Femur (tissue), 1 donor: ENCODE results near the gene FTSJ1.

Source experiments
- DNase-seq: peaks from one replicate; pipeline ENCODE4 v3.0.0-alpha.2; 2017

The FTSJ1 gene

DNA sequence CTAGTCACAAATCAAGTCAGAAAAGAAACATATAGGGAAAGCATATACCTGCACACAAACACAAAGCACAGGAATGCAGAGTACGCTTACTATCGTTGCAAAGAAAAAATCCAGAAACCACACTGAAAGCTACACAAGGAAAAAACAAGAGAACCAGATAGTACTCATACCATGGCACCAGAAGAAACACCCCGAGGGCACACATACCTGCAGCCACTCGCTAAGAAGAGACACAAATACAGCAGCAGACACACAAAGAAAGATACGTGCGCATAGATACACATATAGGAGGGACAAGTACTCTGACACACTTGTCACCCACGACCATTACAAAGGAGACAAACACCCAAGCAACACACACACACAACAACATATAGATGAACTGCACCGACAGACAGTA lies 4.5 kb upstream of the FTSJ1 start:
- DNase-seq, result no peak

DNA sequence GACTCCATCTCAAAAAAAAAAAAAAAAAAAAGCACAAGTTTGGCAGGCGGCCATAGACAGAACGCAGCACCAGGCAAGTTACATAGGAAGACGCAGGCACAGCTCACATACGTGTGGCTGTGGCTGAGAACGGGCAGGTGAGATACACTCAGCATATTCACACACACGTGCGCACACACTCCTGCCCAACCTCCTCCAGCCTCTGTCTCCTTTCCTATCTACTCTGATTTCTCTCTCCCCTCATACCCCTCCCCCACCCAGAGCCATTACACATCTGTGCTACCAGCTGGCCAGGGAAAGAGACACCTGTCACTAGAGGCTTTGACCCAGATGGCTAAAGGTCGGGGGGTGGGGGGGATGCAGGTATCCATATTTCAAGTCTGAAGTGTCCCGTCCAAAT lies 3.8 kb upstream of the FTSJ1 start:
- no peak for DNase-seq

DNA sequence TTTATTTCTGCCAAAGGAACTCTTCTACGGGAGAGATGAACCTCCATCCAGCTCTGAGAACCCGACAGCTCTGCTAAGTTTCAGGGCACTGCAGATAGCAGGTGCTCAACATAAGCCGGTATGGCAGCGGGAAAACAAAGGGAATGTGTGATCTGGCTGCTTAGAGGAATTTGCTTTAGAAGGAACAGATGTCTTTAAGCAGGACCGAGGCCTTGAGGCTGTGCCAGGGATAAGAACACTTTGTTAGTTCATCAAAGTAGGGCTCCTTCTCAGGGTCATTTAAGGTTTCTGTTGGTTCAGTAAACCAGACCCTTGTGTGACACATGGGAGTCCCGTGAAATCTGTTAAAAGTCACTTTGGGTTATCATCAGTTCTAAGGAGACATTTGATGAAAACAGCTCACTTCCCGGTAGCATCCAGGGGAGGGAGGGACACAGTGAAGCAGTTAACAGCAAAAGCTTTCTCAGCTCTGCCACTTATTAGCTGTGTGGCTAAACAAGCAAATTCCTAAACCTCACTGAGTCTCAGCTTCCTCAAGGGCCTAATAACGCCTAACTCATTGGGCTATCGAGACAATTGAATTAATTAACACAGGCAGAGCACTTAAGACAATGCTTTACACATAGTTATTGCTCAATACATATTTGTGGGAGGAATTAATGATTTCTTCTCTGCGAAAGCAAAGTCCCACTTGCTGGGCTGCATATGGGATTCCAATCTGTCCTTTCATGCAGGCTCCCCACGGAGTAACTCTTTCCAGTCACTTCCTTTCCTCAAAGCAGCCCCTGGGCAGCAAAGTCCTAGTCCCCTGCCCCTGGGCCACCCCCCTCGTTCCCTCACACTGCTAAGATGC lies 2.9 kb upstream of the FTSJ1 start:
- no peak for DNase-seq

DNA sequence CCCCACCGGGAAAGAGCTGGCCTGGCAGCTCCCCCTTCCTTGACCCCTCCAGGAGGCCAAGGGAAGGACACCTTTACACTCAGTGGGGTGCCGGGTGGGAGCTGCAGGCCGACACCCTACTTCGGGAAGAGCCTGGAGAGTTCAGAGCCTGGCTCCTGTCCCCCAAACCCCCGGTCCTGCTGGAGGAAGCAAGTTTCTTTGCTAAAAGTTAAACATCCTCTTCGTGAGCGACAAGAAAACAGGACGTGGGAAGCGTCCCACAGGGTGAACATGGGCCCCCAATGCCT lies 2.4 kb upstream of the FTSJ1 start:
- no peak for DNase-seq

DNA sequence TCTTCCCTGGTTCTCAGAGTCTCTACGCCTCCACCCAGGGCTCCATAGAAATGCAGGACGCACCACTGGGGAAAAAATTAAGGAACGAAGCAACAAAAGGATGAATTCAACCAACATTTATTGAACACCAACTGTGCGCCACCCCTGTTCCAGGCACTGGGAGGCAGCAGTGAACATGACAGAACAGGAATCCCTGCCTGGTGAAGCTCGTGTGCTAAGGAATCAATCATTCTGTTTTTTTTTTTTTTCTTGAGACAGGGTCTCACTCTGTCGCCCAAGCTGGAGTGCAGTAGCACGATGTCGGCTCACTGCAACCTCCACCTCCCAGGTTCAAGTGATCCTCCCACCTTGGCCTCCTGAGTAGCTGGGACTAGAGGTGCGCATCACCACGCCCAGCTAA lies 1.9 kb upstream of the FTSJ1 start:
- DNase-seq, result no peak

DNA sequence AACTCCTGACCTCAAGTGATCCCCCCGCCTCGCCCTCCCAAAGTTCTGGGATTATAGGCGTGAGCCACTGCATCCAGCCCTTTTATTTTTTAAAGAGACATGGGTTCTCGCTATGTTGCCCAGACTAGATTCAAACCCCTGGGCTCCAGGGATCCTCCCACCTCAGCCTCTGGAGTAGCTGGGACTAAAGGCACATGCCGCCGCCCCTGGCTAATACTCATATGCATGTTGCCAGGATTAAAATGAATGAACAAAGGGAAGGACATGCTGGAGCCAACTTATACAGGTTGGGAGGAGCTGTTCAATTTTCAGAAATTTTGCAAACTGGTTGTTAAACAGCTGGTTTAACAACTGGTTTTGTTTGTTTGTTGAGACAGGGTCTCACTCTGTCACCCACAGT lies 1.4 kb upstream of the FTSJ1 start:
- DNase-seq, result no peak

DNA sequence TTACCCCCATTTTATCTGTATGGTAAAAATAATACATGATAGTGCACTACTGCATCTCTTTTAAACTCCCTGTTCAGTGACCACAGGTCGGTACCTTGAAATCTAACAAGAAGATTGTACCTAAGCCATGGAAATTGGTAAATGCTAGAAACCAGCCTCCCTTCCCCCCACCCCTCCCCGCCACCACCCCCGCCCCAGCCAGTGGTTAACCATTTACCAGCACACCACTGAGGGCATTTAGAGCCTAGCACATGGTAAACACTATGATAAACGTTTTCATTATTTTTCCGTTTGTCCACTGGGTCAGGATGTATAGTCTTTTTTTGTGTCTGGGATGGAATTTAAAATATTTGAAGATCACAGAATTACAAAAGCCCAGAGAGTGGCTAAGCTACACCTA lies 703 bp upstream of the FTSJ1 start:
- no peak for DNase-seq

DNA sequence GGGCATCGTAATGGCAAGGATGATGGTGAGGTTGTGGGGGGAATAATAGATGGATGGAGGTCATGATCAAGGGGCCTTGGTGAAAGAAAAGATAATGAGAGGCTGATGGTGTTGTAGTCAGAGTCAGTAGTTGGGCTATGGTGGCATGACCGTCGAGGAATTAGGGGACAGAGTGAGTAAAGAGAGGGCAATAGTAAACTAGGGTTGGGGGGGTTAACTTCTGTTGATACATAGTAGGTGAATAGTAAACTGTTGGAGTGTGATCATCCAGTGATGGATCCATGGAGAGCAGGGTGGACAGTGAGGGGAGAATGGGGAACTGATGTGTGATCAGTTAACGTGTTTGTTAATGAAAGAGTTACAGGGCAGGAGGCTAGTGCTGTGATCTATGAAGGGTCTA lies 920 bp downstream of the FTSJ1 start:
- DNase-seq, result no peak

DNA sequence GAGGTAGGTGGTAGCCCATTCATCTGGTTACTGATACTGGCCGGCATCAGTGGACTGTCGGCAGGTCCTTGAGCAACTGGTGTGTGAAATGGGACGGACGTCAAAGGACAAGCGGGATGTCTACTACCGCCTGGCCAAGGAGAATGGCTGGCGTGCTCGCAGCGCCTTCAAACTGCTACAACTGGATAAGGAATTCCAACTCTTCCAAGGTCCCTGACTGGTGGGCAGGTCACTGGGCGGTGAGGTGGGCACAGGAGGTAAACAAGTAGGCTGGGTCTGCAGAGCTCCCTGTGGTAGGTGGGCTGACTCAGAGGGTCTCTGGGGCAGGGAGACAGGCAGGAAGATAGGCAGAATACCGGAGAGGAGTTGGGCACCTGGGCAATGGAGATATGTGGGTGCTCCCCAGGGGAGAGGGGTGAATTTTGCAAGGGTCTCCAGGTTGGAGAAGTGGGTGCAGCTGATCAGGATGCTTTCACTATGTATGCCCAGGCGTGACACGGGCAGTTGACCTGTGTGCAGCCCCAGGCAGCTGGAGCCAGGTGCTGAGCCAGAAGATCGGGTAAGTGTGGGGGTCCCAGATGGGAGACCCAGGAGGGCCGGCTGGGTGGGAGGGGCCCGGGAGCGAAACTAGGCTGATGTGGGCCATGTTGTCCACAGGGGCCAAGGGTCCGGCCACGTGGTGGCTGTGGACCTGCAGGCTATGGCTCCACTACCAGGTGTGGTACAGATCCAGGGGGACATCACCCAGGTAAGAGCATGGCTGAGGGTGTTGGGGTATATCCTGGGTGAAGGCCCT lies 2.2 kb downstream of the FTSJ1 start:
- no peak for DNase-seq

DNA sequence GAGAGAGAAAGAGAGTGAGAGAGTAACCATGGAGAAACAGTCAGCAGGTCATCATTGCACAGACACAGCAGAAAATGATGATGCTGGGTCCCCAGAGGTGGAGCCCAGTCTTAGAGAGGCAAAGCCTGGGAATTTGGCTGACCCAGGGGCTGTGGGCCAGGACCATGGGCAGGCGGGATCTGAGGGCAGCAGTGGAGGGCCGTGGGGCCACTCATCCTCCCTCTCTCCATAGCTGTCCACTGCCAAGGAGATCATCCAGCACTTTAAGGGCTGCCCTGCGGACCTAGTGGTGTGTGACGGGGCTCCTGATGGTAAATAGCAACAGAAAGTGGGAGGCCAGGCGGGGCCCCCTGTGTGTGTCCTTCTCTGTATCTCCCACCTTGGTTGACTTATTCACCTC lies 2.8 kb downstream of the FTSJ1 start:
- DNase-seq, result no peak

DNA sequence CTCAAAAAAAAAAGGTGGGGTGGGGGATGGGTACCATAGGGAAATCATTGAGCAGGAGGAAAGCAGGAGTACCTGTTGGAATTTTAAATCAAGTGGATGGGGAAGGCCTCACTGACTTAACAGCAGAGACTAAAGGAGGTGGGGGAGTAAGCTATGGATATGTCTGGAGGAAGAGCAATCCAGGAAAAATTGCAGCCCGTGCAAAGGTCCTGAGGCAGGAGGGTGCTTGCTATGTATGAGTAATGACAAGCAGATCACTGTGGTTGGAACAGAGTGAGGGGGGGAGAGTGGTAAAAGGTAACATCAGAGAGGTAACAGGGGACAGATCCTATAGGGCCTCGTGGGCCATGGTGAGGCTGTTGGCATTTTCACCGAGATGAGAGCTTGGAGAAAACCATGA lies 4.1 kb downstream of the FTSJ1 start:
- DNase-seq, result no peak

DNA sequence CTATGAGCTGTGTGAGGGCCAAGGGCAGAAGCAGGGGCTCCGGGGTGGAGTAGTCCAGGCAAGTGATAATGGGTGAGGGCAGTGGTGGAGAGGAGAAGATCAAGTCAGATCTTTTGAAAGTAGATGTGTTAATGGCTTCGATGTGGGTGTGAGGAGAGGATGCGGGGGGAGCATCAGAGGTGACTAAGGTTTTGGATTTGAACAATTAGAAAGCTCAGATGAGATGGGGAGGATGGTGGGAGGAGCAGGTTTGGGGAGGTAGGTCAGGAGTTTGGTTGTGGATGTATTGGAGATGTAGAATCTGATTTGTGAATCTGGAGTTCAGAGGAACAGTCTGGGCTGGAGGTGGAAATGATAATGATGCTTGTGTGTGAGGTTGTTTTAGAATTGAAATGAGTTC lies 4.6 kb downstream of the FTSJ1 start:
- no peak for DNase-seq

DNA sequence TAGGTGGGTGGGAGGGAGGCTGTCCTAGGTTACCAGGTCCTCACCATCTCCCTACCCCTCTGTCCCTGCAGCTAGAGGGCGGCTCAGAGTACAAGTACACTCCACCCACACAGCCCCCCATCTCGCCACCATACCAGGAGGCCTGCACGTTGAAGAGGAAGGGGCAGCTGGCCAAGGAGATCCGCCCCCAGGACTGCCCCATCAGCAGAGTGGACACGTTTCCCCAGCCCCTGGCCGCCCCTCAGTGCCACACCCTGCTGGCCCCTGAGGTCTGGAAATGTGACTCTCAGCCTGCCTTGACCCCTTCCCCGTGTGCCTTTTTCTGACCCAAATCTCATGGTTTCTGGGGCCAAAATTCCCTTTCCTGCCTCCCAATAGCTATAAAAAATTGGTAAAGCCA lies 6.5 kb downstream of the FTSJ1 start:
- no peak for DNase-seq

DNA sequence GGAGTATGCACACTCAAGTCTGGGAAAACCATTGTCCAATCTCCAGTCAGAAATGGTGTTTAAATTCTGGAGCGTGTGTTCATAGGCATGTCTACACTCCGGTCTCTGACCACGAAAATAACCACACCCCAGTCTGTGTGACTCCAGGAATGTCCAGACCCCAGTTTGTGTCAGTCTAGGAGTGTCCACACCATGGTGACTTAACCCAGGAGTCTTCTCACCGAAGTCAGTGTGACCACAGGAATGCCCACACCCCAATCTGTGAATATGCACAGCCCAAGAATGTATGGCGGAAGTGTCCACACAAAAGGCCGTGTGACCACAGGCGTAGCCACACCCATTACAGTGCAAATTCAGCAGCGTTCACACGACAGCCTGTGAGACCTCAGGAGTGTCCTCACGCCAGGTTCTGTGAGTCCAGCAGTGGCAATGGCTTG lies 11.4 kb downstream of the FTSJ1 start:
- peak; percentile 34 for DNase-seq

DNA sequence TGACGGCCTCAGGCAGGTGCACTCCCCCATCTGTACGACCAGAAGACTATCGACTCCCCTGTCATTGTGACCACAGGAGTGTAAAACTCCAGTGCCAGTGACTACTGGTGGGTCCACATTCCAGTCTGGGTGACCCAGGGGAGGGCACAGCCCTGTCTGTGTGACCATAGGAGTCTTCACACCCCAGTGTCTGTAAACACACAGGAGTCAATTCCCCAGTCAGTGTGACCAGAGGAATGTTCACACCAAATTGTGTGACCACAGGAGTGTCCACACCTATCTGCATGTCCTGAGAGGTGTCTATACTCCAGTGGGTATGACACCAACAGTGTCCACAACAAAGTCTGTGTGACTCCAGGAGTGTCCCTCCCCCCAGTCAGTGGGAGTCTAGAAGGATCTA lies 12.0 kb downstream of the FTSJ1 start:
- no peak for DNase-seq

DNA sequence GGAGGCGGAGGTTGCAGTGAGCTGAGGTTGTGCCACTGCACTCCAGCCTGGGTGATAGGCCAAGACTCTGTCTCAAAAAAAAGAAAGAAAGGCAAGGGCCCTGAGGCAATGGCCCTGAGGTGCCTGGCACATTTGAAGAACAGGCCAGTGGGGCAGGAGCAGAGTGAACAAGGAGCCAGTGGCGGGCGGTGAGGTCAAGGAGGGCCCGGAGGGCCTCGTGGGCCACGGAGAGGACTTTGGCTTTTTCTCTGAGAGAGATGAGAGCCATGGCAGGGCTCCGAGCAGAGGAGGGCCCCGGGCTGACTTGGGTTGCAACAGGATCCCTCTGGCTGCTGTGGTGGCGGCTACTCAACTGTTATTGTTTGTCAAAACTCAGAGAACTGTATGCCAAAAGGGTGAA lies 13.3 kb downstream of the FTSJ1 start:
- no peak for DNase-seq

DNA sequence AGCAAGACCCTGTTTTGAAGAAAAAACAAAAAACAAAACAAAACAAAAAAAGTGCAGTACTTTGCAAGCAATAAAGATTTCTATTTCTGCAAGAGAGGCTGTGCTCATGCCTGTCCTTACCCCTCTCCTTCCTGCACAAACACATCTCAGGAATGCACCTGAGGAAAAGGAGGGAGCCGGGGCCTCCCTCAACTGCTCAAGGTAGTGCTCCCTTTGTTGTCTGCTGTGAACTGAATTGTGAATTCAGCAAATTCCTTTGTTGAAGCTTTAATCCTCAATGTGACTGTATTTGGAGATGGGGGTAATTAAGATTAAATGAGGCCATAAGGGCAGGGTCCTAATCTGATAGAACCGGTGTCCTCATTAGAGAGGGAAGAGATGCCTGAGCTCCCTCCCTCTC lies 13.9 kb downstream of the FTSJ1 start:
- no peak for DNase-seq

DNA sequence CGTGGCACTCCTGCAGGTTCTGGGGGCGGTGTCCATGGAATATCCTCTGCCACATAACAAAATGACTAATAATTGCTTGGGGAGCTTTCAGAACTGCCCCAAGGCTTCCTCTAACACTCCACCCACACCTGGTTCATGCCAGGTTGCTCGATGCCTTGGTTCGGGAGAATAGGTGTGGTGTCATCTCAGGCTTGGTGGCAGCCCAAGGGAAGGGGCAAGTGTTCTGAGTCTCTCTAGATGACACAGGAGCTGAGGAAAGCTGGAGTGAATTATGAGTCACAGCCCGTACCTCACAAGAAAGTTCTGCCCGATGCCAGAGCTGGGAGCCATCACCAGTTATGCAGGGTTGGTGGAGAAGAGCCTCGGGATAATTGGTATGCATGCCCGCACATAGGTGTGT lies 14.7 kb downstream of the FTSJ1 start:
- DNase-seq, result no peak

DNA sequence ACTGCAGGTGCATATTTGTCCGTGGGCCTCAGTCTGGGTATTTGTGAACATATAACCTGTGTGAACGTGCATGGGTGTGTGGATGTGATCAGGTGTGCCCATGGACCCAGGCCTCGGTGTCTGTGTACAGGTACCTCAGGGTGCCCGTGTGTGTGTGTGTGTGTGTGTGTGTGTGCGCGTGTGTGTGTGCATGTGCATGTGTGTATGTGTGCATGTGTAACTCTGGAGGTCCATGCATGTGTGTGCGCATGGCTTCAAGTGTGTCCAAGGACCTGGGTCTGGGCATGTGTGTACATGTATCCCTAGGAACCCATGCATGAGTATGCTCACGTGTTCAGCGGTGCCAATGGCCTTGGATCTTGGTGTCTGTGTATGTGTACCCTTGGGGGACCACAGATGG lies 15.8 kb downstream of the FTSJ1 start:
- no peak for DNase-seq

DNA sequence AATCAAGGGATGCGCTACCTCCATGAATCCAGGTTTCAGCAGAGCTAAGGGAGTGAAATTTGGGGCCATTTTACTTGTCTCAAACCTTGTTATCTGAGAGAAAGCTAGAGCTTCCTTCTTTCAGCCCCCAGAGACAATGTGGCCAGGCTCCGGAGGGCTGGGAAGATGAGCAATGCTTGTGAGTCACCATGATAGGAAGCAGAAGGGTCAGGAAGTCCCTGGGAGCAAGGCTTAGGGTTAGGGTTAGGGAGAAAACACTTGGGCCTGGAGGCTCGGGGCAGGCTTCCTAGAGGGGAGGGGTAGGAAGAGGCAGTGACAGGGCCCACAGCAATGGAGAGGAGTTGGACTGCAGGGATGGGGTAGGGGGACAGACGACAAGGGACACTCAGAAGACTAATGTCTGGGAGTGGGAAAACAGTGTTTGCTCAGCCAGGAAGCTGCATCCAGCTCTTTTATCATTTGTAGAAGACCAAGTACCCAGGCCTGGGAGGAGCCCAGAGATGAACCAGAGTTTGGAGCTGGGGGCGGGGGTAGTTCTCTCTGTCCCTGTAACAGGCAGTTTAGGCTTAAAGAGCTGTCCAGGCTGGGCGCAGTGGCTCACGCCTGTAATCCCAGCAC lies 16.4 kb downstream of the FTSJ1 start:
- no peak for DNase-seq

DNA sequence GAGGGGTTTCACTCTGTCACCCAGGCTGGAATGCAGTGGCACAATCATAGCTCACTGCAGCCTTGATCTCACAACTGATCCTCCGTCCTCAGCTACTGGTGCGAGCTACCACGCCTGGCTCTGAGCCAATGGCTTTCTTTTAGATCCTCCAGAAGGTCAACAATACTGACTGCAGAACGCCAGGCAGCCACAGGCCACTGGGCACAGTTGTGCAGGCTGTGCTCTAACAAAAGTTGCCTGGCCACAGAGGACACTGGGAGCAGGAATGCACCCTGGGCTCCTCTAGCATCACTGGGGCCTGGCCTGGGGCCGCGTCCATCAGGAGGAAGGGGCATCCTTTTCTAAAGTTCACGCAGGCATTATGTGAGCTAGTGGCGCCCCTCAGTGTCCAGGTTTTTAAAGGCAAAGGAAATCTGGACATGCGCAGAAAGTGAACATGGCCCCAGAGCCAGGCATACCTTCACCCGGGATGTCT lies 17.9 kb downstream of the FTSJ1 start:
- DNase-seq, result no peak

DNA sequence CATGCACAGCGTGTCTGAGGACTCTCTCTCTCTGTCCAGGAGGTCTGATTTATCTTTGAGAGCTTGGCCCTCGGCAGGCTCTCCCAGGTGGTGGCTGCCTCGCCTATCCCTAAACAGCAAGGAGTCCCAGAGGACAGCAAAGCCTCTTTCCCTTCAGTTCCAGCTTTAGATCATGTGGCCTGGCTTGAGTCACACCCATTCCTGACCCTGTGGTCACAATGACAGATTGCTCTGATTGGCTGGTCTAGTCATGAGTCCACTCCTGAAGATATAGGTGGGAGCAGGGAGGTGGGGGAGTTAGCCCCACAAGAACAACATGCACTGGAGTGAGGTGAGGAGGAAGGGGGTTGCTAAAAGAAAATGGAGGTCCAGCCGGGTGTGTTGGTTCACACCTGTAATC lies 20.7 kb downstream of the FTSJ1 start:
- no peak for DNase-seq

DNA sequence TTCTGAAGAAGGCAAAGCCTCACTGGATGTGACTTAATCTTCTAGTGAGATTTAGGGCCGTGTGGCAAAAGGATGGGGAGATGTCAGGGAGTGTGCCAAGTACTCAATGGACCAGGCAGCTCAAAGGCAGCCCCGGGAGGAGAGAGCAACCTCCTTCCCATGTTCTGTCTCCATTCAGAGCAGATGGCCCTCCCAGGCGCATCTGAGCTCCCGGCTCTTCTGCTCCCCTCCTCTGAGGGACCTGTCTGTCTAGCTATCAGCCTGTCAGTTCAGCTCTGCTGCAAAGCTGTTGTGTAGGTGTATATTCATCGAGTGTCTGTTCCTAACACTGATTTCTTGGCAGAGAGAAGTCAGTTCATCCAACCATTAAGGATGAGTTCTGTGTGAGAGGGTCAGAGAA lies 21.9 kb downstream of the FTSJ1 start:
- DNase-seq, result no peak

DNA sequence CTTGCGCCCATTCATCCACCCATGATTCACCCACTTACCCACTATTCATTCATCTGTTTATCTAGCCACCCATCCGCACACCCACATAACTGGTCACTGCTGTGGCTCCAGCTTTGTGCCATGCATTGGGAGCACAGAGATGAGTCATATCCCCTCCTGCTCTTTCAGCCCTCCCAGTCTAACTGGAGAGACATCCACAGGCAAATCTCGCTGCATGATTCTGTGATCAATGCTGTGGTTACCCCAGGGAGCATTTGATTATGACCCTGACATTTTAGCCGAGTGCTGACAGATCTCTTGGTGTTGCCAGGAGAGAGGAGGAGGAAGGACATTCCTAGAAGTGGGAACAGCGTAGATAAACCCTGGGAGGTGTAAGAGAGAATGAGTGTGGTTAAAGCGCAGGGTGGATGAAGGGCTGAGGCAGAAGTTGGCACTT lies 22.4 kb downstream of the FTSJ1 start:
- no peak for DNase-seq
